ENCODE results near the gene SCAF8.

The SCAF8 gene

GRCh38 chr6:154842833-154843232 lies 109.6 kb downstream of the SCAF8 start:
- H3K4me1 ChIP-seq (ENCODE audit: control insufficient read depth, insufficient read depth, low read length): peaks cover 13% of the 10 kb centered on the region
- H3K27ac ChIP-seq (ENCODE audit: extremely low read depth, low read depth, low read length): no peak overlapping the region
- peaks cover 0 to 4% of the 10 kb centered on the region in 2 experiments; a peak in 1 of 3 replicates for H3K36me3 ChIP-seq (ENCODE audit: control insufficient read depth in 2 of 2, insufficient read depth in 1 of 2, low read length in 2 of 2)
- H3K4me3 ChIP-seq (ENCODE audit: low read depth, low read length): no peak overlapping the region
- ChIA-PET POLR2A (interaction anchor here (0.5 to 0.7 kb wide), 3 partner anchors 159 to 551 kb away, joined by 3 to 4 read pairs (median 3); no protein-coding TSS in a partner anchor), CTCF (interaction anchor here (0.7 to 3.2 kb wide), 6 partner anchors 25 to 334 kb away, joined by 3 to 24 read pairs (median 4); no protein-coding TSS in a partner anchor)
- TF ChIP-seq ZNF704 (tag by site-specific recombination; IDR thresholded peaks at IDR 0.05) (no peak), ZNF521 (tag by site-specific recombination; IDR thresholded peaks at IDR 0.05) (no peak), BCL11A (tag by site-specific recombination; IDR thresholded peaks at IDR 0.05; ENCODE audit: low read depth) (no peak), ZNF239 (tag by site-specific recombination; IDR thresholded peaks at IDR 0.05) (no peak), SCRT2 (tag by site-specific recombination; IDR thresholded peaks at IDR 0.05) (no peak), ZNF776 (tag by site-specific recombination; IDR thresholded peaks at IDR 0.05; ENCODE audit: borderline replicate concordance) (no peak), ZNF513 (tag by site-specific recombination; IDR thresholded peaks at IDR 0.05) (no peak), ZNF624 (tag by site-specific recombination; IDR thresholded peaks at IDR 0.05) (no peak), ZNF16 (tag by site-specific recombination; IDR thresholded peaks at IDR 0.05; ENCODE audit: low read depth) (no peak)
- H3K9me3 ChIP-seq (ENCODE audit: control insufficient read depth, insufficient read depth, low read depth, low read length): no peaks in the 10 kb centered on the region

GRCh38 chr6:154847318-154847717 lies 114.1 kb downstream of the SCAF8 start:
- Histone ChIP-seq H3K9me3 (ENCODE audit: control insufficient read depth, insufficient read depth, low read depth, low read length) (no peaks in the 10 kb centered on the region), H3K36me3 (ENCODE audit: control insufficient read depth in 2 of 2, insufficient read depth in 1 of 2, low read length in 2 of 2) (no peaks in the 10 kb centered on the region), H3K4me1 (ENCODE audit: control insufficient read depth, insufficient read depth, low read length) (peaks cover 27% of the 10 kb centered on the region), H3K27ac (ENCODE audit: extremely low read depth, low read depth, low read length) (no peak overlapping the region), H3K4me3 (ENCODE audit: low read depth, low read length) (no peak overlapping the region)
- CTCF ChIA-PET: no interaction called here
- POLR2A ChIA-PET: no interaction called here
- TF ChIP-seq ELK4 (IDR thresholded peaks at IDR 0.05; ENCODE audit: borderline replicate concordance, low read depth, low read length) (no peak), ZNF692 (tag by site-specific recombination; IDR thresholded peaks at IDR 0.05) (no peak), ZNF354C (tag by site-specific recombination; IDR thresholded peaks at IDR 0.05; ENCODE audit: borderline replicate concordance, low read depth) (no peak), PRDM10 (tag by site-specific recombination; IDR thresholded peaks at IDR 0.05) (no peak), ZNF350 (tag by site-specific recombination; IDR thresholded peaks at IDR 0.05) (no peak), SP3 (tag by site-specific recombination; IDR thresholded peaks at IDR 0.05) (no peak), KLF7 (tag by site-specific recombination; IDR thresholded peaks at IDR 0.05; ENCODE audit: borderline replicate concordance) (no peak), ZNF140 (tag by site-specific recombination; IDR thresholded peaks at IDR 0.05) (no peak), ZBTB20 (tag by site-specific recombination; IDR thresholded peaks at IDR 0.05) (no peak), ZNF311 (tag by site-specific recombination; IDR thresholded peaks at IDR 0.05; ENCODE audit: borderline replicate concordance) (no peak), ZNF48 (tag by site-specific recombination; IDR thresholded peaks at IDR 0.05) (no peak), ZNF155 (tag by site-specific recombination; IDR thresholded peaks at IDR 0.05) (no peak), ZBTB10 (tag by site-specific recombination; IDR thresholded peaks at IDR 0.05) (no peak), ZNF521 (tag by site-specific recombination; IDR thresholded peaks at IDR 0.05) (no peak)

All from HEK293 (cell line).